GM21723 (cell line): ENCODE data around the gene CPSF4.
A peak's percentile ranks its signal among the peaks of the same experiment; 100 is the strongest.
"Not testable (repeated sequence)": the region's sequence is repeated elsewhere in the genome, so short reads cannot be mapped to it uniquely, and the experiment has no call there.

ENCODE experiments used
- ATAC-seq: cut with Tn5 transposase; IDR thresholded peaks from one replicate; pipeline ENCODE4 v1.9.1; 2021; ENCODE audit warnings: mild to moderate bottlenecking, moderate library complexity; ENCODE audit not compliant: unreplicated experiment

CPSF4 gene

DNA sequence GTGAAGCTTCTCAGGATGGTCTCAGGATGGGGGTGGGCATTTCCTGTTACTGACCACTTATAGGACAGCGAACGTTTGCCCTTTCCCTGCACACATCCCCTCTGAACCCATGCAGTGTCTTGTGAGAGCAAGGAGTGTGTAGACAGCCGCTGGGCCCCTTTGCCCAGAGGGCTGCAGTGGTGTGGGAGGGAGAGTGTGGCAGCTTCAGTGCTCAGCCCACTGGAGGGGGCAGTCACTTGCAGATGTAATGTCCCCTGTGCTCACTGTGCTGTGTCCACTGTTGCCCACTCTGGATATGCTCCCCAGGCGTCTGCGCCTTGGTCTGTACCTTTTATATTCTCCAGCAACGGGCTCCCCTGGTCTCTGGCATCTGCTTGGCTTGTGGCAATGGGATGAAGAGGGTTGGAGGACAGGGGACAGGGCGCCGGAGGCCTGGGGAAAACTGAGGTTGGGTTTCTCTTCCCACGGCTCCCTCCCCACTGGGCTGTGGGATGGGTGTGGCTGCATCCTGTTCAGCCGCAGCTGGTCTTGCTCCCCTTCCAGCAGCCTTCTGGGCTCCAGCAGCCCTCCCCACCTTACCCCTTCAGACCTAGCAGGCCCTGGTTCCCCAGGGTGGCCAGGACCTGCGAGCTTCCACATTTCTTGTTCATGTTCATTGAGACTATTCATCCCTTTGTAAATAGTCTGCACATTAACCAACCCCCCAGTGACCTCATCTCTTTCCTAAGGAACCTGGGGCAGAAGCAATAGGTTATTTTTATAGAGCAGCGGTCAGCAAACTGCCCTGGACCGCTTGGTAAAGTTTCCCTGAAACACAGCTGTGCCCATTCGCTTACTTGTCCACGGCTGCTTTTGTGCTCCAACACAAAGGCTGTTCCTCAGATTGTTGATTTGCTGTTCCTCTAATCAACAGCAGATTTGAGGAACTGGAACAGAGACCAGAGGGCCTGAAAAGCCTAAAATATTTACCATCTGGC lies 40.0 kb downstream of the CPSF4 start:
- no peak for ATAC-seq

DNA sequence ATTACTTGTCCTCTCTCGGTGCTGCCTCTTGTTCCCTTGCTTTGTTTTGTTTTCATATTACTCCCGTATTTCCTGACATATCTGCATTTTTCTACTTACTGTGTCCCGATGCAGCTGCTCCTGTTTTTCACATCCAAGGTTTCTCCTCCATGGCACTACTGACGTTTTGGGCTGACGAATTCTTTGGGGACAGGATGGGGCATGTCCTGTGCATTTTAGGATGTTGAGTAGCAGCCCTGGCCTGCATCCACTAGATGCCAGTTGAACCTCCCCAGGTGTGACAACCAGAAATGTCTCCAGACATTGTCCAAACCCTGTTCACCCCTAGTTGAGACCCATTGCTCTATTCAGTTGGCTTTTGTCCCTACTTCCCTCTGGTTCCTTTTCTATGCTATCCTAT lies 46.4 kb downstream of the CPSF4 start:
- no peak for ATAC-seq

DNA sequence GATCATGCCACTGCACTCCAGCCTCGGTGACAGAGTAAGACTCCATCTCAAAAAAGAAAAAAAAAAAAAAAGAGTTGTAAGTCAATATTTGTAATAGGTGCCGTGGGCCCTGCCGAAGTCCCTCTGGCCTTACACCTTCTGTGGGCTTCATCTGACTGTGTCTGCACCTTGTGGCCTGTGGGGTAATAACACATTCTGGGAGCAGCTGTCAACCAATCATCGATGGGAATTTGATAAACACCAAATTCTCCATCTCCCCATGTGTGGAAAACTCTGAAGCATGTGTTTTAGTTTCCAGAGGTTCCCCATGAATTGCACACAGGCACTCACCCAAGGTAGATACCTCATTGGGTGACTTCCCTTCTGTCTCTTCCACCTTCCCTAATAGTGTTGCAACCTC lies 50.5 kb downstream of the CPSF4 start:
- no peak for ATAC-seq

DNA sequence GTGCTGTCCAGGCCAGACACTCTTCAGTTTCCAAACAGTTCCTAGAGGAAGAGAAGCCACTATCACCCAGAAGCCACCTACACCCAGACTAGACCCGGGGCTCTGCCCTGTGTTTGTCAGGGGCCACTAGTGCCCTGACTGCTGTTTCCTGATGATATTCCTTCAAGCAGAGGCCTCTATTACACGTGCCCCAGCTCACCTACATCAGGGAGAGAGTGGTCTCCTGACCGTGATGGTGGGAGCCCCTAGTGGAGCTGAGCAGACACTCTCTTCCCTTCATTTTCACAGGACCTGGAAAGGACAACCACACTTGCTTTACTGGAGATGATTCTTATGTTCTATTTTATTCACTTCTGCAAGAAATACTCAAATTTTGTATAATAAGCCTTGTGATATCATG lies 52.1 kb downstream of the CPSF4 start:
- ATAC-seq: no peak

DNA sequence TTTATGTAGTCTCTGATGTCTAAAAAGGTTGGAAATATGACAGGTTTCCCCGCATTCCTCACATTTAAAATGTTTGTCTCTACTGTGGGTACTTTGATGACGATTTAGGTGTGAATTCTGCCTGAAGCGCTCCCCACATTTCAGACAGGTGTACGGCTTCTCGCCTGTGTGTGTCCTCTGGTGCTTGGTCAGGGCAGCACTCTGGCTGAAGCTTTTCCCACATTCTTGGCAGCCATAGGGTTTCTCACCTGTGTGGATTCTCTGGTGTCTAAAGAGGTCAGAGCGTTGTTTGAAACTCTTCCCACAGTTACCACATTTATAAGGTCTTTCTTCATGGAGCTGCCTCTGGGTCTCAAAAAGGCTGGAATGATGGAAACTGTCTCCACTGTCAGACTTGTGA lies 55.1 kb downstream of the CPSF4 start:
- ATAC-seq: no peak

DNA sequence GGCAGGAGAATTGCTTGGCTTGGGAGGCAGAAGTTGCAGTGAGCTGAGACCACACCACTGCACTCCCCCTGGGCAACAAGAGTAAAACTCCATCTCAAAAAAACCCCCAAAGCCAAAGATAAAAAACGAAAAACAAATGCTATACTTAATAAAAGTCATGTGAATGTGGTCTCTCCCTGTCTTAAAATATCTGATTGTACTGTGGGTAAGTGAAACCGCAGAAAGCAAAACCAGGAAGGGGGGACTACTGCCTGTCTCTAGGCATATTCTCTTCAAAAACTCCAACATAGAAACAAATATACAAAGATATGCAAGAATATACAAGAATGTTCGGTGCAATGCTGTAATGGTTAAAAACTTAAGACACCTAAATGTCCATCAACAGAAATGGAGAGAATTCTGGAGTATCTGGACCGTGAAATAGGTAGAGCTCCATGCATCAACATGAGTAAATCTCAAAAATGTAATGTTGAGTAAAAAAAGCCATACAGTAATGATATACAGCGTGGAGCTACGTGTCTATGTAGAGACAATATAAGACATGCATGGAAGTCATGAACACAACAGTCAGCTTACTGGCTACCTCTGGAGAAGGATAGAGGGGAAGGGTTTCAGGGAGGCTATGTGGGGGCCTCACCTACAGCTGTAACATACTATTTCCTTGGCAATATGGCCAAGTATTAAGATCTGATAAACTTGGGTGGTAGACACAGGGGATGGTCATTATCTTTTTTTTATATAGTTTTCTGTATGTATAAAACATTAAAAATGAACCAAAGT lies 59.2 kb downstream of the CPSF4 start:
- ATAC-seq: no peak

DNA sequence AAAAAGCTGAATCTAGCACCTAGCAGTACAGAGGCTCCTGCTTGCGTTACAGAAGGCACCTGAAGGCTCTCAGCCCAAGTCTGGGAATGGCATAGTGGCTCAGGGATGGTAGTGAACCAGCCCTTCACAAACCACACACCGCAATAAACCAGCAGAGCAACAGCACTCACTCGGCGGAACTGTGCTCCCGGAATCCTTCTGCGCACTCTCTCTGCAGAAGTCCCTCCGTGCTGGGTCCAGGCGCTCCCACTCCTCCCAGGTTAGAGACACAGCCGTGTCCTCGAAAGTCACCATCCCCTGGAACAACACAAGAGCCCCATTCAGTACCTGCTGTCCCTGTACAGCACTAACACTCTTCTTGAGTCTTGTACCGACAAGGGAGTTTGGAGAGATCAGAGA lies 59.8 kb downstream of the CPSF4 start:
- ATAC-seq: no peak

DNA sequence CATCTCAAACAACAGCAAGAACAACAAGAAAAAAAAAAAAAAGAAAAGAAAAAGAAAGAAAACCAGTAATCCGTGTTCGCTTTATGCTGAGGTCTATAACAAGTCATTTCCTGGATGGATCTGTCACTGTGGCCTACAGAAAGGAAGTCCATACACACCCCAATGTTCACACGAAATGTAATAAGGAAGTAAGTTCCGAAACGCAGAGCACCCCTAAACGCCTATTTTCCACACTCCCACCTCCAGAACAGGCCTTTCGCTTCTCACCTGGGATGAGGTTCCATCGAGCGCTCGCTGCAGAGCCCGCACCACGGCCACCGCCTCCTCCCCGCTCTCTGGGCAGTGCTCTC lies 60.6 kb downstream of the CPSF4 start:
- peak; percentile 27 for ATAC-seq

DNA sequence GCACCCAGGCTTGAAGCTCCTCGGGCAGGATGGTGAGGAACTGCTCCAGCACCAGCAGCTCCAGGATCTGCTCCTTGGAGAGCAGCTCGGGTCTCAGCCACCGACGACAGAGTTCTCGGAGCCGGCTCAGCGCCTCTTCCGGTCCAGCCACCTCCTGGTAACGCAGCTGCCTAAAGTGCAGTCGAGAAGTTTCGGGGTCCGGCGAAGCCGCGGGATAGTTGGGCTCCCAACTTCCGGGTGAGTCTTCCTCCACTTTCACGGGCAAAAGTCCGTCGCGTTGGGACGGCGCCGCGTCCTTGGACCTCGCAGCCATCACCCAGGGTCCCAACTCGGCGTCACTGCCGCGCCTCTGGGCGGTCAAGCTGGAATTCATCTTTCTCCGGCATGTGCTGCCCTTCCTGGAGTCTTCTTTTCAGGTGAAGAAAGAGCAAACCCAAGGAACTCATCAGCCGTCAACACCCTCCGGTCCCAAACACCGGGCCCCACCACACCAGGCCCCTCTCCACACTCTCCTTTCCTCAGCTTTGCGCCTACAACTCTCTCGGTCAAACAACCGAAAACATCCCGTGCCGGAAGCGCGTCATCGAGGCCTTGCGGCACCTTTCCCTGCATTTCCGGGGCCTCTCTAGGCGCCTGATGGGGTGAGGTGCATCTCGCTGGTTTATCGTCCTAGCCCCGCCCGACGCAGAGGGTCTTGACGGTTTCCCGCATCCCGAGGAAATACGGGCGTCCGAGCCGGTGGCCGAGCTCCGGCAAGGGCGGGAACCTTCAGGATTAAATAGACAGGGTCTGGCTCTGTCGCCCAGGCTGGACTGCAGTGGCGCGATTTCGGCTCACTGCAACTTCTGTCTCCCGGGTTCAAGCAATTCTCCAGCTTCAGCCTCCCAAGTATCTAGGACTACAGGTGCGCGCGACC lies 61.2 kb downstream of the CPSF4 start, which contains the start of gene ZNF394:
Gene ZNF394 (minus strand): TSS at position 561 of the 916 bp plus-strand sequence. CDS start 188 bp downstream, at position 373.
- ATAC-seq: peak; percentile 45

DNA sequence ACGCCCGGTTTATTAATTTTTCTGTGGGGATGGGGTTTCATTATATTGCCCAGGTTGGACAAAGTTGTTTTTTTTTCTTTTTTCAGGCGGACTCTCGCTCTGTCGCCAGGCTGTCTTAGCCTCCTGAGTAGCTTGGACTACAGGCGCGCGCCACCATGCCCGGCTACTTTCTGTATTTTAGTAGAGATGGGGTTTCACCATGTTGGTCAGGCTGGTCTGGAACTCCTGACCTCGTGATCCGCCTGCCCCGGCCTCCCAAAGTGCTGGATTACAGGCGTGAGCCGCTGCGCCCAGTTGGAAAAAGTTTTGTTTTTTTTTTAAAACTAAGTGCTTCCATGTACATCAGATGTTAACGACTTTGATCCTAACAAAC lies 61.9 kb downstream of the CPSF4 start:
- ATAC-seq: no peak

DNA sequence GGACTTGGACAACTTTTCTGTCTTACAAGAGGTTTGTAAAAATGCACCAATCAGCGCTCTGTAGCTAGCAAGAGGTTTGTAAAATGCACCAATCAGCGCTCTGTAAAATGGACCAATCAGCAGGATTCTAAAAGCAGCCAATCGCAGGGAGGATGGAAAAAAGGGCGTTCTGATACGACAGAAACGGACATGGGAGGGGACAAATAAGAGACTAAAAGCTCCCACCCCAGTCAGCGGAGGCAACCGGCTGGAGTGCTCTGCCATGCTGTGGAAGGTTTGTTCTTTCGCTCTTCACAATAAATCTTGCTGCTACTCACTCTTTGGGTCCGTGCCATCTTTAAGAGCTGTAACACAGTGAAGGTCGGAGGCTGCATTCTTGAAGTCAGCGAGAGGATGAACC lies 62.5 kb downstream of the CPSF4 start:
- not testable (repeated sequence) for ATAC-seq

DNA sequence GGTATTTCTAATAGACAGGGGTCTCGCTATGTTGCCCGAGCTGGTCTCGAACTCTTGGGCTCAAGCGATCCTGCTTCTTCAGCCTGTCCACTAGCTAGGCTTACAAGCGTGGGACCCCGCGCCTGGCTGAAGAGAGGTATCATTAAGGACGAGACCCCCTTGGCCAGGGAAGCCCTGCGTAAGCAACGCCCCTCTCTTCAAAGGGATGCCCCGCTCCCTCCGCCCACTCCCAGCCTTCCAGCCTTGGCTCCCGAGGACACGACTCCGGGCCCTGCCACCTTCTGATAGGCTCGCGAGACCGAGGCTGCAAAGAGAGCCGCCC lies 65.5 kb downstream of the CPSF4 start:
- no peak for ATAC-seq

DNA sequence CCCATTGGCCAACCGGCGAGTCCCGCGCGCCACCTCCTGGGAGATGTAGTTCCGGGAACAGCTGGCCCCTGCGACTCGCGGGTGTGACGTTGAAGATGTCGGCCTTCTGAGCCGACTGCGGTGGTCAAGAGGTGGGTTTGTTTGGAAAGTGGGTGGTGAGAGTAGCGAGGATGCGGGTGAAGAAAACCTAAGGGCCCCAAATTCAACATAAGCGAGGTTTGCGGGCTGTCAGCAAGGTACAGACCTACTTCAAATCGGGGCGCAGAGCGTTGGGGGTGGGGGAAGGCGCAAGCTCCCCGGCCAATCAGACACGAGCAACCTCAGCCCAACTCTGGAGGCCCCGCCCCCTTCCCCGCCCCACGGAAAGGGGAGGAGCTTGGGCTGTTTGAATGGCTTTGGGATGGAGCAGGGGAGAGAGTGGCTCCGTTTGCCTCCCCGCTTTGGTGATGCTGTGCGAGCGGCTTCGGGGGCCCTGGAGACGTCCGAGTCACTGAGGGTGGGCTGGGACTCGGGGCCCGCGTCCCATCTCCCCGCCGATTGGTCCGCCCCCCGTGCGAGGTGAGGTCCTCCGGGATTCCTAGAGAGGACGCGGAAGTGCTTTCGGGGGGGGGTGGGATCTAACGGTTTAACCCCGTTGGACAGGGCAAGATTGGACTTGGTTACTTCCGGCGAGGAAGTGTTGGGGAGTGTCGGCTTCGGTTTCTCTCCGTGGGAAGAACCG lies 66.0 kb downstream of the CPSF4 start, which contains the start of gene ZKSCAN5:
Gene ZKSCAN5 (plus strand): TSS at position 60 of the 721 bp plus-strand sequence. CDS start 1,383 bp downstream, outside the sequence.
- peak; percentile 76 for ATAC-seq

DNA sequence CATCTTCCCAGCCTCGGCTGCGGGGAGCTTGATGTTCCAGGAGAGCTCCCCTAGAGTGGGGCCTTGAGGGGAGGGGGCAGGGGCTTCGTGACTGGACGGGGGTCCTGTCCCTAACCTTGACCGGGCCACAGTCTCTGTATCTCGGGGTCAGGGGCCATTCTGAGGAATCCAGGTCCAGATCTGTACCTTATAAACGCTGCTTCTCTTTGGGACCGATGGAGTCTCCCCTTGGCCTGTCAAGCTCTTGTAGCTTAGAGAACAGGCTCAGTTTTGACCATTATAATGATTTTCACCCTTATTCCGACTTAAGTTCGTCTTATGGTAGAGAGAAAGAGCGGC lies 66.5 kb downstream of the CPSF4 start:
- ATAC-seq: peak; percentile 5
